GM13977 (cell line): ENCODE measurements around the gene VGLL4.

Experiments used
- DNase-seq: peaks from one replicate; pipeline ENCODE4 v3.0.0; 2012; ENCODE audit warnings: low spot score
- CTCF ChIP-seq: IDR thresholded peaks from 2 replicates; pipeline ENCODE4 v1.5.1; 2012; ENCODE audit warnings: mild to moderate bottlenecking, control low read depth; ENCODE audit not compliant: insufficient read depth; ENCODE audit errors: extremely low read depth, missing control alignments
- in situ Hi-C: fragments of 300-500 bp; cut with MboI; formaldehyde crosslinking; loops from one replicate; pipeline ENCODE4 v1.12.0; 2022; ENCODE audit warnings: low sequenced_read_pairs, low pct_unique_long_range_greater_than_20kb, mixed read lengths, inconsistent platforms; ENCODE audit not compliant: unreplicated experiment

The VGLL4 gene

GRCh38 chr3:11510001-11510340 lies 133.7 kb downstream of the VGLL4 start:
- no peak for TF ChIP-seq CTCF
- no peak for DNase-seq
- in situ Hi-C loops = no loop called here

GRCh38 chr3:11509173-11510000 lies 134.3 kb downstream of the VGLL4 start:
- DNase-seq = no peak
- in situ Hi-C loops = no loop called here
- TF ChIP-seq CTCF = no peak

- TF ChIP-seq CTCF = no peak
- in situ Hi-C loops = no loop called here
- no peak for DNase-seq
Observed at GRCh38 chr3:11508346-11509172, 135.2 kb downstream of the VGLL4 start.

- no peak for TF ChIP-seq CTCF
- no peak for DNase-seq
- in situ Hi-C loops = no loop called here
Observed at GRCh38 chr3:11507719-11508118, 136.0 kb downstream of the VGLL4 start.
